ENCODE results near the gene WDR5. TPM values are rescaled to one million over a fixed set of nuclear protein-coding genes. Genes with fewer than 3 reads are reported as not detected.

Gene WDR5
- total and polyA plus RNA-seq, 7 experiments from 2014 or later: 13.8 to 42.3 (median 20.2) TPM

DNA sequence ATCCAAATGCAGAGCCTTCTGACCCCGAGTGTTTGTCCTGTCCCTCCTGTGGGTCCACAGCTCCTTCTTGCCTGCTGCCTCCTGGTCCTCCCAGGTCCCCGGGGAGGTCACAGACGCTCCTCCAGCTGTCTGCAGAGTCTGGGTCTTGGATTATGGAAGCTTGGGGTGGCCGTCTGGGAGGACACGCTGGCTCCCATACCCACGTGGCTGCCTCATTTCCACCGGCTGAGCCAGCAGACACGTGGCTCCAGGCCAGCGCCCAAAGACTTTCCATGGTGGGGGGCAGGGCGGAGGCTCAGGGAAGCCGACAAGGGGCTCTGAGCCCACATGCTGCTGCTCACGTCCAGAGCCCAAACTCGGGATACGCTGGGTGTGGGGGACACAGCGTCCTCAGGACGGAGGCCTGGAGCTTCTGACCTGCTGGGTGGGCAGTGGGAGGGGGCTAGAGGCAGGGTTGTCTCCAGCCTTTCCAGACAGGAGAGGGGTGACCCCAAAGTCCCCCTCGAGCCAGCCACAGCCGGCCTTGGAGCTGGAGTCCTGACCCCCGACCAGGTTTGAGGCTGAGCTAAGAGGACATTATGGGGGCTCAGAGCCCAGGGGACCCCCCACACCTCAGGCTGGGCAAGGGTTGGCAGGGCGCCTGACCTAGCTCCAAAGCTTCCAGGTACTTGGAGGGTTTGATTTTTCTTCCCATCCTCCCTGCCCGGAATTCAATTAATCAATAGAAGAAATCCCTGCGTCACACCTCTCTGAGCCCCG is 52.7 kb downstream of the WDR5 start:
- peaks cover 5 to 7% of the 10 kb centered on the region in 2 donors for H3K4me1 ChIP-seq (ENCODE audit: control insufficient read depth in 2 of 2, insufficient read depth in 2 of 2, low read length in 2 of 2)

DNA sequence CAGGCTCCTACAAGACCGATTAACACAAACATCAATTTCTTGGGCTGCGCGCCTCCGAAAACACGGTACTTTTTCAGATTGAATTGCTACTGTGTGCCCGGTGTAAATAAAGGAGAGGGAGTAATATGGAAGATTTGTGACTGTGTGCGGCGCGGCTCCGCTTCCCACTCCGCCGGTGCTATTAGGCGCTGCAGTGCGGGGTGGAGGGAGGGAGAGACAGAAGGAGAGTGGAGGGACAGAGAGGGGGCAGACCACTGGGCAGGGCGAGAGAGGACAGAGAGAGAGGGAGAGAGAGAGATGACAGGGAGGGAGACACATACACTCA is 53.2 kb downstream of the WDR5 start:
- H3K27ac ChIP-seq (ENCODE audit: low read depth, low read length): no peak overlapping the region
- H3K27me3 ChIP-seq (ENCODE audit: control insufficient read depth in 2 of 2, insufficient read depth in 2 of 2, low read length in 2 of 2): no peaks in the 10 kb centered on the region
- ChIA-PET POLR2A (interaction anchor here (1.2 kb wide), 1 partner anchor 213 kb away, joined by 3 read pairs; no protein-coding TSS in a partner anchor), CTCF (no interaction called here)
- peaks cover 5 to 7% of the 10 kb centered on the region in 2 donors for H3K4me1 ChIP-seq (ENCODE audit: control insufficient read depth in 2 of 2, insufficient read depth in 2 of 2, low read length in 2 of 2)
- H3K9me3 ChIP-seq (ENCODE audit: control insufficient read depth in 2 of 3, low read length in 3 of 3): no peaks in the 10 kb centered on the region
- intact Hi-C loops (cut with micrococcal nuclease): loop anchor here in 1 of 2 donors (5.0 kb wide), 1 partner anchor 138 kb away; the partner anchor contains the start of gene RXRA
- H3K27ac Mint-ChIP-seq: peak overlapping the region in 1 of 9 donors; percentile 0
- H3K9me3 Mint-ChIP-seq: no peaks in the 10 kb centered on the region
- ATAC-seq (no peak), DNase-seq (no peak)
- no peak overlapping the region for H3K4me3 ChIP-seq (ENCODE audit: low read length)
- no peaks in the 10 kb centered on the region for H3K36me3 ChIP-seq (ENCODE audit: control insufficient read depth in 2 of 3, insufficient read depth in 3 of 3, low read length in 3 of 3)
- H3K4me3 Mint-ChIP-seq: no peak overlapping the region
- H3K27me3 Mint-ChIP-seq: peaks cover 0 to 3% (median 0%) of the 10 kb centered on the region in 5 donors
- H3K36me3 Mint-ChIP-seq: no peaks in the 10 kb centered on the region
- peaks cover 8 to 20% (median 14%) of the 10 kb centered on the region in 7 donors for H3K4me1 Mint-ChIP-seq

More for the DNA sequence above, 52.7 kb downstream of the WDR5 start:
- DNase-seq (no peak), ATAC-seq (no peak)
- H3K27me3 ChIP-seq (ENCODE audit: control insufficient read depth in 2 of 2, insufficient read depth in 2 of 2, low read length in 2 of 2): no peaks in the 10 kb centered on the region
- no peaks in the 10 kb centered on the region for H3K9me3 ChIP-seq (ENCODE audit: control insufficient read depth in 2 of 3, low read length in 3 of 3)
- no peak overlapping the region for H3K27ac ChIP-seq (ENCODE audit: low read depth, low read length)
- H3K36me3 ChIP-seq (ENCODE audit: control insufficient read depth in 2 of 3, insufficient read depth in 3 of 3, low read length in 3 of 3): no peaks in the 10 kb centered on the region
- Mint-ChIP-seq H3K4me1 (peaks cover 8 to 20% (median 14%) of the 10 kb centered on the region in 7 donors), H3K27ac (peak overlapping the region in 1 of 9 donors; percentile 0), H3K9me3 (no peaks in the 10 kb centered on the region), H3K27me3 (peaks cover 0 to 3% (median 0%) of the 10 kb centered on the region in 5 donors), H3K4me3 (no peak overlapping the region), H3K36me3 (no peaks in the 10 kb centered on the region)
- no peak overlapping the region for H3K4me3 ChIP-seq (ENCODE audit: low read length)
- intact Hi-C loops (cut with micrococcal nuclease): loop anchor here in 1 of 2 donors (5.0 kb wide), 1 partner anchor 139 kb away; the partner anchor contains the start of gene RXRA
- POLR2A ChIA-PET: interaction anchor here (1.2 kb wide), 1 partner anchor 213 kb away, joined by 3 read pairs; no protein-coding TSS in a partner anchor
- CTCF ChIA-PET: no interaction called here

DNA sequence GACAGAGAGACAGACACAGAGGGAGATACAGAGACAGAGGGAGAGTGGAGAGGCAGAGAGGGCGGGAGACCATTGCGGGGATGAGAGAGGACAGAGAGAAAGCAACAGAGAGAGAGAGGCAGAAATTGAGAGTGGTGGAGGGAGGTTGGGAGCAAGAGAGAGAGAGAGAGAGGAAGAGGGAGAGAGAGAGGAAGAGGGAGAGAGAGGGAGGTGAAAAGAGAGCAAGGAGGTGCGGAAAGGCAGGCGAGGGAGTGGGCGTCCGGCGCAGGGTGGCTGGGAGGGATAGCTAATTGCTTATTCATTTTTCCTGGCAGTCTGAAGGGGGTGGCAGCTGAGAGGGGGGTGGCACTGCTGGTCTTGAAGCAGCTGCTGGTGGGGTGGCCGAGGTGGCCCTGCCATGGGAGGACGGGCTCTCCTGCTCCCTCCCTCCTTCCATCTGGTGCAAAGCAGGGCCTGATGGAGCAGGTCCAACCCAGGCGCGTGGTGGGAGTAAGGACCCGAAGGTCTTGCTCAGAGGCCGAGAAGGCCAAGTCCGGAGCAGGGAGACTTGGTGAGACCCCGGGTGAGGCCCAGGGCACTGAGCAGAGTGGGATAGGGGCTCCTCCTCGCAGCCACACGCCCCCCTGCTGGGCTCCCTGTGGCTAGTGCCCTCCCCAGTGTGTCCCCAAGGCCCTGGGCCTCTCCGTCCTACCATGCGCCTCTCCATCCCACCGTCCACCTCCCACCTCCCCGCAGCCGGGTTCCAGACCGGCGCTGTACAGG is 53.8 kb downstream of the WDR5 start:
- DNase-seq (no peak), ATAC-seq (no peak)
- Histone ChIP-seq H3K36me3 (ENCODE audit: control insufficient read depth in 2 of 3, insufficient read depth in 3 of 3, low read length in 3 of 3) (no peaks in the 10 kb centered on the region), H3K27me3 (ENCODE audit: control insufficient read depth in 2 of 2, insufficient read depth in 2 of 2, low read length in 2 of 2) (no peaks in the 10 kb centered on the region), H3K4me1 (ENCODE audit: control insufficient read depth in 2 of 2, insufficient read depth in 2 of 2, low read length in 2 of 2) (peaks cover 5 to 7% of the 10 kb centered on the region in 2 donors), H3K27ac (ENCODE audit: low read depth, low read length) (no peak overlapping the region), H3K4me3 (ENCODE audit: low read length) (no peak overlapping the region), H3K9me3 (ENCODE audit: control insufficient read depth in 2 of 3, low read length in 3 of 3) (no peaks in the 10 kb centered on the region)
- H3K36me3 Mint-ChIP-seq: no peaks in the 10 kb centered on the region
- peak overlapping the region in 1 of 9 donors; percentile 0 for H3K27ac Mint-ChIP-seq
- H3K9me3 Mint-ChIP-seq: no peaks in the 10 kb centered on the region
- H3K27me3 Mint-ChIP-seq: peaks cover 0 to 3% (median 0%) of the 10 kb centered on the region in 5 donors
- H3K4me1 Mint-ChIP-seq: peaks cover 10 to 20% (median 14%) of the 10 kb centered on the region in 7 donors
- ChIA-PET POLR2A (no interaction called here), CTCF (no interaction called here)
- intact Hi-C loops (cut with micrococcal nuclease): loop anchor here in 1 of 2 donors (5.0 kb wide), 1 partner anchor 138 kb away; the partner anchor contains the start of gene RXRA
- no peak overlapping the region for H3K4me3 Mint-ChIP-seq

DNA sequence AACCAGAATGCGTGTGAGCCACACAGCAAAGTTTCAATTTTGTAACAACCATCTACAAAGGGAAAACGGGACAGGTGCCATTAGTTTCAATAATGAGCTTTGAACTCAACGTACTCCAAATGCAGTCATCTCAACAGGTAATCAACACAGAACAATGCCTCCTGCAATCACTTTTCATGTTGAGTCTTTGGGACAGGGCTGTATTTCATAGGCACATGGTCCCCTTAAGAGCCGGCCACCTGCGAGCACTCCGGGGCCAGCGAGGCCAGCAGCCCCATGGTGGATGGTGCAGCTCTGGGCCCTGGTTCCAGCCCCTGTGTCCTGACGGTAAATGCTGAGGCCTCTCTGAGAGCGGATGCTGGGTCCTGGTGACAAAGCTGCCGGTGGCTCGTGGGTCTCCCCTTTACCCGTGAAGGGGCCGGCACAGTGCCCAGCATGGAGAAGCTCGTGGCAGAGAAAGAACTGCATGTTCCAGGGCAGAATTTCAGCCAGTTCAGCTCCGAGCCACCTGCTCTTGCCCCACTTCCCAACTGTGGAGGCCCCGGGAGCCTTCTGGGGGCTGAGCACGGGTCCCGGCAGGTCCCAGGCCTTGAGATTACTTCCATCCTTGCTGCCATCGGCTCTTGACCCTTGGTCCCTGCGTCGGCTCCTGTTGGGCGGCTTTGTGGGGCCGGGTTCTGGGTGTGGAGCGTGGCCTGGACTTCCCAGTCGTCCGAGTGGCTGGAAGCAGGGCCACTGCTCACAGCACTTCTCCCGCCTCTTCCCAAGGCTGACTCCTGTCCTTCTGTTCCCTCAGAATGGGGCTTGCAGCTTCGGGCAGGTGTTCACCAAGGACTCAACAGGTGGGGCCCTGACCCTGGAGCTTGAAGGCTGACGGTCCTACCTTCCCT is 54.6 kb downstream of the WDR5 start:
- ChIA-PET POLR2A (no interaction called here), CTCF (no interaction called here)
- Mint-ChIP-seq H3K4me1 (peaks cover 10 to 22% (median 17%) of the 10 kb centered on the region in 7 donors), H3K27me3 (peaks cover 0 to 3% (median 0%) of the 10 kb centered on the region in 5 donors), H3K36me3 (no peaks in the 10 kb centered on the region), H3K9me3 (no peaks in the 10 kb centered on the region), H3K27ac (no peak overlapping the region), H3K4me3 (no peak overlapping the region)
- intact Hi-C loops (cut with micrococcal nuclease): no loop called here
- peaks cover 4 to 13% of the 10 kb centered on the region in 2 donors for H3K4me1 ChIP-seq (ENCODE audit: control insufficient read depth in 2 of 2, insufficient read depth in 2 of 2, low read length in 2 of 2)
- H3K27me3 ChIP-seq (ENCODE audit: control insufficient read depth in 2 of 2, insufficient read depth in 2 of 2, low read length in 2 of 2): no peaks in the 10 kb centered on the region
- DNase-seq (no peak), ATAC-seq (no peak)
- no peaks in the 10 kb centered on the region for H3K9me3 ChIP-seq (ENCODE audit: control insufficient read depth in 2 of 3, low read length in 3 of 3)
- H3K36me3 ChIP-seq (ENCODE audit: control insufficient read depth in 2 of 3, insufficient read depth in 3 of 3, low read length in 3 of 3): no peaks in the 10 kb centered on the region
- H3K4me3 ChIP-seq (ENCODE audit: low read length): no peak overlapping the region
- H3K27ac ChIP-seq (ENCODE audit: low read depth, low read length): no peak overlapping the region

DNA sequence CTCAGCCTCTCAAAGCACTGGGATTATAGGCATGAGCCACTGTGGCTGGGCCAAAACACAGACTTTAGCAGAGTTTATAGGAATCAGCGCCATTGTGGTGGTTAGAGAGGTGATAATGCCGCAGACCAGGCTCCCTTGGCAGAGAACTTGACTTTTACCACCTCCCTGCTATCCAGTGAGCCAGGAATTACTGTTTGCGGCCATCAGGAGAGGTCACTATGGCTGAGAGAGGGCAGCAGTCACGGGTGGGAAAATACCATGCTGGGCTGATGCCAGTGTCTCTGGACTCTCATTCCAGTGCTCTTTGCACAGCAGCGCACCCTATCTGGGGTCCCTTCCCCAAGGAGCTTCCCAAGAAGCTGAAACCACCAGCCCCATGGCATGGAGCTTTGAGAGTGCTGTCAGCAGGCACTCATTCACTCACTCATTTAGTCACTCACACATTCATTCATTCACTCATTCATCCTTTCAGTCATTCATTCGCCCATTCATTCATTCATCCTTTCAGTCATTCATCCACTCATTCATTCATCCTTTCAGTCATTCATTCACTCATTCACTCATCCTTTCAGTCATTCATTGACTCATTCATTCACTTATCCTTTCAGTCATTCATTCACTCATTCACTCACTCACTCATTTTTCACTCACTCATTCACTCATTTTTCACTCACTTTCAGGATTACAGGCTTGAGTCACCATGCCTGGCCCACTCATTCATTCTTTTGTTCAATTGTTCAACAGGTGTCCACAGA is 55.8 kb downstream of the WDR5 start:
- peaks cover 5 to 18% (median 13%) of the 10 kb centered on the region in 7 donors for H3K4me1 Mint-ChIP-seq
- no peak overlapping the region for H3K4me3 Mint-ChIP-seq
- ATAC-seq (no peak), DNase-seq (no peak)
- no peak overlapping the region for H3K4me3 ChIP-seq (ENCODE audit: low read length)
- peak overlapping the region in 3 of 9 donors; percentile 2 to 85 (median 13) for H3K27ac Mint-ChIP-seq
- no peaks in the 10 kb centered on the region for H3K9me3 Mint-ChIP-seq
- no peak overlapping the region for H3K27ac ChIP-seq (ENCODE audit: low read depth, low read length)
- peaks cover 0 to 10% of the 10 kb centered on the region in 2 donors for H3K4me1 ChIP-seq (ENCODE audit: control insufficient read depth in 2 of 2, insufficient read depth in 2 of 2, low read length in 2 of 2)
- peaks cover 0 to 3% (median 0%) of the 10 kb centered on the region in 5 donors for H3K27me3 Mint-ChIP-seq
- H3K27me3 ChIP-seq (ENCODE audit: control insufficient read depth in 2 of 2, insufficient read depth in 2 of 2, low read length in 2 of 2): no peaks in the 10 kb centered on the region
- H3K36me3 Mint-ChIP-seq: no peaks in the 10 kb centered on the region
- H3K9me3 ChIP-seq (ENCODE audit: control insufficient read depth in 2 of 3, low read length in 3 of 3): no peaks in the 10 kb centered on the region
- H3K36me3 ChIP-seq (ENCODE audit: control insufficient read depth in 2 of 3, insufficient read depth in 3 of 3, low read length in 3 of 3): no peaks in the 10 kb centered on the region
- ChIA-PET POLR2A (no interaction called here), CTCF (no interaction called here)
- intact Hi-C loops (cut with micrococcal nuclease): no loop called here

Measured in naive thymus-derived CD4-positive, alpha-beta T cell (primary cell).